ENCODE data around the gene NATD1. TPM values are rescaled to one million over a fixed set of nuclear protein-coding genes. Genes with fewer than 3 reads are reported as not detected.

The NATD1 gene
- total RNA-seq, 1 experiment from 2014 or later, result 3.1 TPM

- Histone ChIP-seq H3K9me3 (ENCODE audit: control insufficient read depth in 1 of 2, insufficient read depth in 1 of 2, low read depth in 1 of 2, low read length in 2 of 2) (no peaks in the 10 kb centered on the region), H3K27ac (ENCODE audit: low read depth, low read length) (no peak overlapping the region), H3K79me2 (ENCODE audit: insufficient read depth, low read length) (peaks cover 74% of the 10 kb centered on the region), H2AFZ (ENCODE audit: low read depth, low read length, poor library complexity, severe bottlenecking) (no peak overlapping the region), H3K36me3 (ENCODE audit: control insufficient read depth in 1 of 2, insufficient read depth in 2 of 2, low read length in 2 of 2) (peaks cover 2 to 16% of the 10 kb centered on the region in 2 experiments), H4K20me1 (ENCODE audit: insufficient read depth) (no peaks in the 10 kb centered on the region), H3K27me3 (ENCODE audit: insufficient read depth, low read length) (no peaks in the 10 kb centered on the region), H3K4me2 (ENCODE audit: low read length) (no peak overlapping the region), H3K4me3 (replicated peaks in 1 of 2; ENCODE audit: low read depth in 1 of 2, low read length in 2 of 2) (no peak overlapping the region), H3K9me2 (ENCODE audit: insufficient read depth) (no peaks in the 10 kb centered on the region), H3K4me1 (ENCODE audit: control insufficient read depth in 1 of 2, insufficient read depth in 2 of 2, low read length in 2 of 2) (no peaks in the 10 kb centered on the region), H3K9ac (ENCODE audit: low read length) (no peak overlapping the region)
- RAD21 ChIA-PET (ENCODE audit: low non-redundant PET in 1 of 2, low total read pairs in 2 of 2, uncharacterized antibody in 2 of 2, unreplicated experiment in 2 of 2), result no interaction called here
- POLR2A ChIA-PET, result no interaction called here
- BruUV-seq (replicated peaks), result no TSS peak
- TF ChIP-seq RAD21 (IDR thresholded peaks at IDR 0.05; ENCODE audit: low read depth), result no peak
- intact Hi-C loops (cut with micrococcal nuclease), result no loop called here
- ATAC-seq (no peak), DNase-seq (ENCODE audit: low read depth, low spot score) (no peak)
- CTCF ChIA-PET, result no interaction called here
Measured at GRCh38 chr17:21199856-21200255, 53.4 kb downstream of the NATD1 start.

GRCh38 chr17:21199311-21199710, 53.9 kb downstream of the NATD1 start:
- TF ChIP-seq RAD21 (IDR thresholded peaks at IDR 0.05; ENCODE audit: low read depth) (no peak), POLR2A (IDR thresholded peaks at IDR 0.05; ENCODE audit: borderline replicate concordance, extremely low read depth, insufficient read depth, insufficient read length) (no peak)
- BruUV-seq (replicated peaks), result no TSS peak
- H3K4me1 ChIP-seq (ENCODE audit: control insufficient read depth in 1 of 2, insufficient read depth in 2 of 2, low read length in 2 of 2), result no peaks in the 10 kb centered on the region
- H3K27me3 ChIP-seq (ENCODE audit: insufficient read depth, low read length), result no peaks in the 10 kb centered on the region
- intact Hi-C loops (cut with micrococcal nuclease), result no loop called here
- no peaks in the 10 kb centered on the region for H3K9me2 ChIP-seq (ENCODE audit: insufficient read depth)
- ChIA-PET CTCF (no interaction called here), RAD21 (ENCODE audit: low non-redundant PET in 1 of 2, low total read pairs in 2 of 2, uncharacterized antibody in 2 of 2, unreplicated experiment in 2 of 2) (no interaction called here), POLR2A (no interaction called here)
- no peak overlapping the region for H3K4me2 ChIP-seq (ENCODE audit: low read length)
- H4K20me1 ChIP-seq (ENCODE audit: insufficient read depth), result no peaks in the 10 kb centered on the region
- H3K9me3 ChIP-seq (ENCODE audit: control insufficient read depth in 1 of 2, insufficient read depth in 1 of 2, low read depth in 1 of 2, low read length in 2 of 2), result no peaks in the 10 kb centered on the region
- no peak overlapping the region for H2AFZ ChIP-seq (ENCODE audit: low read depth, low read length, poor library complexity, severe bottlenecking)
- H3K79me2 ChIP-seq (ENCODE audit: insufficient read depth, low read length), result peaks cover 69% of the 10 kb centered on the region
- H3K36me3 ChIP-seq (ENCODE audit: control insufficient read depth in 1 of 2, insufficient read depth in 2 of 2, low read length in 2 of 2), result peaks cover 2 to 16% of the 10 kb centered on the region in 2 experiments
- H3K4me3 ChIP-seq (replicated peaks in 1 of 2; ENCODE audit: low read depth in 1 of 2, low read length in 2 of 2), result no peak overlapping the region
- H3K27ac ChIP-seq (ENCODE audit: low read depth, low read length), result no peak overlapping the region
- ATAC-seq (no peak), DNase-seq (ENCODE audit: low read depth, low spot score) (no peak)
- H3K9ac ChIP-seq (ENCODE audit: low read length), result no peak overlapping the region

GRCh38 chr17:21198411-21198810, 54.8 kb downstream of the NATD1 start:
- ATAC-seq (no peak), DNase-seq (ENCODE audit: low read depth, low spot score) (no peak)
- Histone ChIP-seq H3K79me2 (ENCODE audit: insufficient read depth, low read length) (peaks cover 60% of the 10 kb centered on the region), H3K9me3 (ENCODE audit: control insufficient read depth in 1 of 2, insufficient read depth in 1 of 2, low read depth in 1 of 2, low read length in 2 of 2) (no peaks in the 10 kb centered on the region), H2AFZ (ENCODE audit: low read depth, low read length, poor library complexity, severe bottlenecking) (no peak overlapping the region), H4K20me1 (ENCODE audit: insufficient read depth) (no peaks in the 10 kb centered on the region), H3K4me1 (ENCODE audit: control insufficient read depth in 1 of 2, insufficient read depth in 2 of 2, low read length in 2 of 2) (peaks cover 0 to 4% of the 10 kb centered on the region in 2 experiments; a peak in 1 of 4 replicates), H3K4me3 (replicated peaks in 1 of 2; ENCODE audit: low read depth in 1 of 2, low read length in 2 of 2) (no peak overlapping the region), H3K4me2 (ENCODE audit: low read length) (no peak overlapping the region), H3K27ac (ENCODE audit: low read depth, low read length) (no peak overlapping the region), H3K27me3 (ENCODE audit: insufficient read depth, low read length) (no peaks in the 10 kb centered on the region), H3K9ac (ENCODE audit: low read length) (no peak overlapping the region), H3K36me3 (ENCODE audit: control insufficient read depth in 1 of 2, insufficient read depth in 2 of 2, low read length in 2 of 2) (peaks cover 2 to 16% of the 10 kb centered on the region in 2 experiments), H3K9me2 (ENCODE audit: insufficient read depth) (no peaks in the 10 kb centered on the region)
- CTCF ChIA-PET, result no interaction called here
- intact Hi-C loops (cut with micrococcal nuclease), result no loop called here
- TSS peak; percentile 40 for BruUV-seq (replicated peaks)
- POLR2A ChIA-PET, result no interaction called here
- RAD21 ChIA-PET (ENCODE audit: low non-redundant PET in 1 of 2, low total read pairs in 2 of 2, uncharacterized antibody in 2 of 2, unreplicated experiment in 2 of 2), result no interaction called here
- TF ChIP-seq POLR2A (IDR thresholded peaks at IDR 0.05; ENCODE audit: borderline replicate concordance, extremely low read depth, insufficient read depth, insufficient read length), result no peak
- TF ChIP-seq JUND (IDR thresholded peaks at IDR 0.05), result no peak
- TF ChIP-seq FOSL1 (IDR thresholded peaks at IDR 0.05; ENCODE audit: low read depth), result no peak
- no peak for TF ChIP-seq EZH2 (IDR thresholded peaks at IDR 0.05)
- TF ChIP-seq ATF3 (IDR thresholded peaks at IDR 0.05), result no peak
- TF ChIP-seq RAD21 (IDR thresholded peaks at IDR 0.05; ENCODE audit: low read depth), result no peak
- TF ChIP-seq ZNF274 (IDR thresholded peaks at IDR 0.05; ENCODE audit: low read depth, low read length), result no peak
- TF ChIP-seq EZH2phosphoT487 (IDR thresholded peaks at IDR 0.05; ENCODE audit: borderline replicate concordance), result no peak
- TF ChIP-seq CBX3 (IDR thresholded peaks at IDR 0.05; ENCODE audit: low read depth), result no peak
- no peak for TF ChIP-seq SIN3A (IDR thresholded peaks at IDR 0.05; ENCODE audit: low read depth)
- no peak for TF ChIP-seq CEBPB (IDR thresholded peaks at IDR 0.05; ENCODE audit: low read depth)
- no peak for TF ChIP-seq ELF1 (IDR thresholded peaks at IDR 0.05; ENCODE audit: borderline replicate concordance, low read depth)
- no peak for TF ChIP-seq YY1 (IDR thresholded peaks at IDR 0.05; ENCODE audit: extremely low read depth, insufficient replicate concordance, low read depth, low read length)
- no peak for TF ChIP-seq SRF (IDR thresholded peaks at IDR 0.05; ENCODE audit: low read depth)
- no peak for TF ChIP-seq EGR1 (IDR thresholded peaks at IDR 0.05; ENCODE audit: low read depth)
